Activated naive CD4-positive, alpha-beta T cell treated with anti-CD3 and anti-CD28 coated beads for 36 hours (primary cell): Measurements from ENCODE around the gene CARD19. TPM values are rescaled to one million over a fixed set of nuclear protein-coding genes. Genes with fewer than 3 reads are reported as not detected.

Experiments
- CTCF ChIA-PET: fragments of 350-600 bp; sonication (Branson Sonifier 250); formaldehyde crosslinking; loops from one replicate; lab custom pipeline; 2021; ENCODE audit warnings: antibody characterized with exemption; lab: Charles Lee
- DNase-seq: peaks from one replicate; pipeline ENCODE4 v3.0.0-alpha.2; 2020
- H3K27ac Mint-ChIP-seq: one replicate; pipeline ENCODE4 v1.8.0; 2021; ENCODE audit warnings: mild to moderate bottlenecking, mixed read lengths
- H3K27me3 Mint-ChIP-seq: one replicate; pipeline ENCODE4 v1.8.0; 2021; ENCODE audit warnings: low read depth, mixed read lengths
- H3K36me3 Mint-ChIP-seq: one replicate; pipeline ENCODE4 v1.8.0; 2021; ENCODE audit warnings: low read depth, mixed read lengths
- H3K4me1 Mint-ChIP-seq: one replicate; pipeline ENCODE4 v1.8.0; 2021; ENCODE audit warnings: low read depth, mixed read lengths
- H3K4me3 Mint-ChIP-seq: one replicate; pipeline ENCODE4 v1.8.0; 2021; ENCODE audit warnings: mild to moderate bottlenecking, moderate library complexity, mixed read lengths
- H3K9me3 Mint-ChIP-seq: one replicate; pipeline ENCODE4 v1.8.0; 2021; ENCODE audit warnings: mixed read lengths
- intact Hi-C: fragments of 100-400 bp; cut with micrococcal nuclease; formaldehyde crosslinking; loops from one replicate; pipeline ENCODE4 v1.15.1; 2023
- total RNA-seq, 2 experiments: library from RNA; stranded (reverse); gene quantifications; one replicate each; pipeline ENCODE4 v1.2.3, GENCODE V29; 2021

The CARD19 gene
- total RNA-seq, 2 experiments from 2014 or later = 51.4 to 52.0 TPM

GRCh38 chr9:93058355-93059010 is 37.5 kb upstream of the CARD19 start, which contains the start of gene SUSD3:
Gene SUSD3 (plus strand): TSS chr9:93058701. CDS start chr9:93058743, 42 bp downstream.
- no peaks in the 10 kb centered on the region for H3K9me3 Mint-ChIP-seq
- intact Hi-C loops = loop anchor here (1.0 to 2.0 kb wide), 2 partner anchors 18 to 30 kb away; no protein-coding TSS in a partner anchor
- peak within 1 kb of the TSS; percentile 99 for H3K27ac Mint-ChIP-seq
- DNase-seq = peak; percentile 66
- H3K36me3 Mint-ChIP-seq = peaks cover 15% of the 10 kb centered on the region
- peak within 1 kb of the TSS; percentile 93 for H3K4me3 Mint-ChIP-seq
- CTCF ChIA-PET = interaction anchor here (2.6 kb wide), 1 partner anchor 55 kb away, joined by 12 read pairs; no protein-coding TSS in a partner anchor
- H3K27me3 Mint-ChIP-seq = no peaks in the 10 kb centered on the region
- H3K4me1 Mint-ChIP-seq = peaks cover 55% of the 10 kb centered on the region

GRCh38 chr9:93059011-93059714 is 36.9 kb upstream of the CARD19 start:
- peaks cover 57% of the 10 kb centered on the region for H3K4me1 Mint-ChIP-seq
- intact Hi-C loops = loop anchor here (2.0 kb wide), 1 partner anchor 18 kb away; no protein-coding TSS in a partner anchor
- H3K27ac Mint-ChIP-seq = peak overlapping the region; percentile 99
- no peaks in the 10 kb centered on the region for H3K27me3 Mint-ChIP-seq
- no peaks in the 10 kb centered on the region for H3K9me3 Mint-ChIP-seq
- peaks cover 19% of the 10 kb centered on the region for H3K36me3 Mint-ChIP-seq
- CTCF ChIA-PET = interaction anchor here (0.9 to 2.6 kb wide), 3 partner anchors 9 to 94 kb away, joined by 3 to 12 read pairs (median 4); no protein-coding TSS in a partner anchor
- peak overlapping the region; percentile 93 for H3K4me3 Mint-ChIP-seq
- peak; percentile 44 for DNase-seq

DNA sequence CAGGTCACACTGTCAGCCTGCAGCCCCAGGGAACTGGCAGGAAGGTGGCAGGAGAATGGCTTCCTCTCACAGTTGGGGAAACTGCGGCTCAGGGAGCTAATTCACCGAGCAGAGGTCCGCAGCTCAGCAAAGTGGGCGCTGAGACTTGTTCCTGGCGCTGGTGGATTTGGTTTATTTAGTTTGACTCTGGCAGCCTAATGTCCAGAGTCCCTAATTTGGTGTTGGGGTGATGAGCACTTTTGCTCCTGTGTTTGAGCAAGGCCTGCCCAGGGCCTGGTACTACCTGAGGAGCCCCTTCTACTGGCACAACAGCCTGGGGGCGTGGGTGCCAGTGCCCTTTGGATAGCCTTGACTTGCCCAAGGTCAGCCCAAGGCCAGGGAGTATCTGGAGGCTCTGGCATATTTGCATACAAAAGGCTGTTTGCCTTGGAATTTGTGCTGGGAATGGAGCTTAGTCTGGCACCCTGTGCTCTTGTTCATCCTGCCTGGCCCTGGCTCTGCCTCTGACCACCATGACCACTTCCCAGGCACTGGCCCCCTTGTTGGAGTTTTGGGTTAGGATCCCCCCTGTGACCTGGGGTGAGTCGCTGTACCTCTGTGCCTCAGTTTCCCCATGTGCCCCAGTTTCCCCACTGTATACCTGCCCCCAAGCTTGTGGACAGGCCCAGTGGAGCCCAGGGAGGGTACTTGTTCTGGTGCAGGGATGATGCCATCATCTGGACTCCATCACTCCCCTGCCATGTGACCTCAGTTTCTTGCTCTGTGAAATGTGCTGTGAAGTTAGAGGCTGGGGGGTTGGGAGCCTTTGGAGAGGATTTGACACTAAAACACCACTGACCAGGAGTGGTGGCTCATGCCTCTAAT is 36.1 kb upstream of the CARD19 start:
- H3K27ac Mint-ChIP-seq = peak overlapping the region; percentile 99
- peaks cover 64% of the 10 kb centered on the region for H3K4me1 Mint-ChIP-seq
- DNase-seq = no peak
- H3K36me3 Mint-ChIP-seq = peaks cover 25% of the 10 kb centered on the region
- intact Hi-C loops = loop anchor here (1.0 to 10.0 kb wide), 3 partner anchors 19 to 735 kb away; partner anchors contain the start of genes CENPP and NOL8
- CTCF ChIA-PET = interaction anchor here (0.9 to 2.6 kb wide), 6 partner anchors 8 to 103 kb away, joined by 3 to 12 read pairs (median 4); no protein-coding TSS in a partner anchor
- H3K27me3 Mint-ChIP-seq = no peaks in the 10 kb centered on the region
- H3K4me3 Mint-ChIP-seq = peak overlapping the region; percentile 93
- H3K9me3 Mint-ChIP-seq = no peaks in the 10 kb centered on the region

- Mint-ChIP-seq H3K36me3 (peaks cover 32% of the 10 kb centered on the region), H3K9me3 (no peaks in the 10 kb centered on the region), H3K4me1 (peaks cover 70% of the 10 kb centered on the region), H3K27ac (peak overlapping the region; percentile 99), H3K4me3 (peak overlapping the region; percentile 93), H3K27me3 (no peaks in the 10 kb centered on the region)
- CTCF ChIA-PET = interaction anchor here (0.6 to 2.6 kb wide), 7 partner anchors 21 to 423 kb away, joined by 3 to 12 read pairs (median 4); no protein-coding TSS in a partner anchor
- DNase-seq = peak; percentile 60
- intact Hi-C loops = loop anchor here (1.0 to 10.0 kb wide), 2 partner anchors 34 to 736 kb away; partner anchors contain the start of genes CENPP and NOL8
These were observed 35.2 kb upstream of the CARD19 start for GRCh38 chr9:93060746-93061259.

DNA sequence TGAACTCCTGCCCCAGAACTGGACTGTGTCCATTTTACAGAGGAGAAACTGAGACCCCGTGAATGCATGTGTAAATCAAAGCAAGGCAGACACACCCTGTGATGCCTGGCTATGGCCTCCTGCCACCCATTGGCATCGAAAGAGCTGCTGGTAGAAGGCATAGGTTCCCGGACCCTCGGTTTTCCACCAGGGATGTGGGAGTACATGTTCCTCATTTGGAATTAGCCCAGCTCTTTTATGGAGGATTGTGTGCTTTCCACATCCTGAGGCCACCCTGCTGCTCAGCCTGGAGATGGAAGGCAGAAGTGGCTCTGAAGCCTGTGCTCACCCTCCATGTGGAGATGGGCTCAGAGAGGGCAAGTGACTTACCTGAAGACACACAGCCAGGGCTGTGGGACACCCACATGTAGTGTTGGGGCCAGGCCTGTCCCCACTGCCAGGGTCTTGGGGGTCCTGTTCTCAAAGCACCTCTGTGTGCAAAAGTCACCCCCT is 34.7 kb upstream of the CARD19 start:
- no peak for DNase-seq
- no peaks in the 10 kb centered on the region for H3K27me3 Mint-ChIP-seq
- peak overlapping the region; percentile 93 for H3K4me3 Mint-ChIP-seq
- intact Hi-C loops = loop anchor here (10.0 kb wide), 1 partner anchor 737 kb away; the partner anchor contains the start of genes CENPP and NOL8
- peaks cover 71% of the 10 kb centered on the region for H3K4me1 Mint-ChIP-seq
- H3K27ac Mint-ChIP-seq = peak overlapping the region; percentile 99
- peaks cover 34% of the 10 kb centered on the region for H3K36me3 Mint-ChIP-seq
- H3K9me3 Mint-ChIP-seq = no peaks in the 10 kb centered on the region
- CTCF ChIA-PET = interaction anchor here (0.8 to 2.6 kb wide), 6 partner anchors 21 to 107 kb away, joined by 3 to 12 read pairs (median 3); no protein-coding TSS in a partner anchor

DNA sequence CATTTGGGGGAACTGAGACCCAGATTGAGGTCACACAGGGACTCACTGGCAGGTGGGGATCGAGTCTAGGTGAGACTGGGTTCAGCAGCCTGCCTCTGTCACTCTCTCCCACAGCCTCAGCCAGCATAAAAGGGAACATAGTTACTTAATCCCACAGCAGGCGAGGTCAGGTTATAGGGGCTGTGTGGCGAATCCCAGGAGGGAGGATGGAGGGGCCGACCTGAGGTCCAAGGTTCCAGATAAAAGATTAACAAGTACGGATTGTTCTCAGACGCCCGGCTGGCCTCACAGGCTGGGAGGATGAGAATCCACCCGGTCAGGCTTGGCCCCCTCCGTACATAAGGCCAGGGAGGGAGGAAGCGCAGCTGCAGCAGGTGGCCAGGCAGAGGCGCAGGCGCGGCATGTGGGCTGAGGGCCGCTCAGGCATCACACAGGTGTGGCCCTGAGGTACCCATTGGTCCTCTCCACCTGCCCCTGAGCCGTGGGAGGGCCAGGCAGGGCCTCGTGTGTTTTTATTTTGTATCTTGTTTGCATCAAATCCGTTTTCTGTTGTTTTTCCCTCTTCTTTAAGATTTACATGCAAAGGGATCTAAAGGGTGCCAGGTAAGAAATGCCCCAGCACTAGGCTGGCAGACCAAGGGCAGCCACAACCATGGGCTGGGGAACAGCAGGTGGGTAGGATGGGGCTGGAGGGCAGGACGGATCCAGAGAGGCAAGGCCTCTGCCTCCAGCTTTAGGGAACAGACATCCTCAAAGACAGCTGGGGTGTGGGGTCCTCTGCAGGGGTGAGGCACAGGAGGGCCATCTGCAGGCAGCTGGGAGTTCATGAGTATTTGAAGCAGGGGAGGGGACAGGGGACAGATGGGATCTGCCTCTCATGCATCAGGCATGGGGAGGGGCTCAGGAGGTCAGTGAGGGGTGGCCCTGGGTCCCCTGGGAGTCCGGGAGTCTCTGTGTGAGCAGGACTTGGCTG is 33.9 kb upstream of the CARD19 start:
- peak overlapping the region; percentile 93 for H3K4me3 Mint-ChIP-seq
- no peaks in the 10 kb centered on the region for H3K27me3 Mint-ChIP-seq
- no peaks in the 10 kb centered on the region for H3K9me3 Mint-ChIP-seq
- DNase-seq = peak; percentile 69
- H3K36me3 Mint-ChIP-seq = peaks cover 37% of the 10 kb centered on the region
- intact Hi-C loops = loop anchor here (10.0 kb wide), 1 partner anchor 737 kb away; the partner anchor contains the start of genes CENPP and NOL8
- CTCF ChIA-PET = interaction anchor here (0.6 to 1.3 kb wide), 5 partner anchors 20 to 108 kb away, joined by 3 to 5 read pairs (median 4); no protein-coding TSS in a partner anchor
- peak overlapping the region; percentile 99 for H3K27ac Mint-ChIP-seq
- H3K4me1 Mint-ChIP-seq = peaks cover 76% of the 10 kb centered on the region

GRCh38 chr9:93064392-93065134 is 31.5 kb upstream of the CARD19 start:
- H3K4me3 Mint-ChIP-seq = peak overlapping the region; percentile 86
- H3K9me3 Mint-ChIP-seq = no peaks in the 10 kb centered on the region
- peaks cover 91% of the 10 kb centered on the region for H3K4me1 Mint-ChIP-seq
- peak overlapping the region; percentile 99 for H3K27ac Mint-ChIP-seq
- intact Hi-C loops = loop anchor here (1.0 to 10.0 kb wide), 13 partner anchors 19 to 740 kb away; partner anchors contain the start of genes CENPP, NINJ1, NOL8 and ZNF484
- peaks cover 52% of the 10 kb centered on the region for H3K36me3 Mint-ChIP-seq
- H3K27me3 Mint-ChIP-seq = no peaks in the 10 kb centered on the region
- DNase-seq = peak; percentile 98
- CTCF ChIA-PET = interaction anchor here (0.6 to 1.7 kb wide), 11 partner anchors 12 to 116 kb away, joined by 3 to 9 read pairs (median 3); no protein-coding TSS in a partner anchor

DNA sequence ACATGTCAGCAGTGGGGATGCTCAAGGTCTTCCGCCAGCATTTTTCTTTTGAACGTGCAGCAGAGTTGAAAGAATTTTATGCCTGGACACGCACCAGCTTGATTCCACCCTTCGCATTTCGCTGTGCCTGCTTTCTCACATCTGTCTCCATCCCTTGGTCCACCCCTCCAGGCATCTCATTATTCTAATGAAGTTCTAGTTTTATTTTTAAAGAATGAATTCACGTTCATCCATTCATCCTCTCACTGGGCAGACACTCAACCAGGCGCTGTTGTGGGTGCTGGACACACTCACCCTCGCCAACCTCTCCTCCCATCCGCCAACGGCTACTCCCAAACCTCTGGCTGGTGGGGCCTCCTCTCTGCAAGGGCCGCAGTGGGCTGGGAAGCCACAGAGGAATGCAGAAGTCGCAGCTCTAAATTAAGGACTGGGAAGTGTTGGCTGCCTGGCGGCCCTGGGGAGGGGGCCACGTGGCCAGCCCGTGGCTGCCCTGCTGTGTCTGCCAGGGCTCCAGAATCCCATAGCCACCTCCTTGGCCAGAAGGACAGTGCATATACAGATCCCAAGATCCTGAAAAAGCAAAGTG is 30.8 kb upstream of the CARD19 start:
- Mint-ChIP-seq H3K36me3 (peaks cover 52% of the 10 kb centered on the region), H3K4me1 (peaks cover 91% of the 10 kb centered on the region), H3K4me3 (peak overlapping the region; percentile 86), H3K27ac (peak overlapping the region; percentile 99), H3K9me3 (no peaks in the 10 kb centered on the region), H3K27me3 (no peaks in the 10 kb centered on the region)
- no peak for DNase-seq
- CTCF ChIA-PET = interaction anchor here (0.9 to 1.7 kb wide), 6 partner anchors 13 to 73 kb away, joined by 3 to 9 read pairs (median 6); no protein-coding TSS in a partner anchor
- intact Hi-C loops = loop anchor here (2.0 to 10.0 kb wide), 3 partner anchors 82 to 740 kb away; partner anchors contain the start of genes CENPP and NOL8

GRCh38 chr9:93066978-93067603 is 28.9 kb upstream of the CARD19 start:
- Mint-ChIP-seq H3K27me3 (no peaks in the 10 kb centered on the region), H3K27ac (peak overlapping the region; percentile 80), H3K36me3 (peaks cover 52% of the 10 kb centered on the region), H3K4me3 (no peak overlapping the region), H3K4me1 (peaks cover 91% of the 10 kb centered on the region), H3K9me3 (no peaks in the 10 kb centered on the region)
- intact Hi-C loops = loop anchor here (10.0 kb wide), 1 partner anchor 742 kb away; the partner anchor contains the start of genes CENPP and NOL8
- CTCF ChIA-PET = interaction anchor here (0.7 to 1.4 kb wide), 5 partner anchors 21 to 64 kb away, joined by 3 to 4 read pairs (median 3); no protein-coding TSS in a partner anchor
- no peak for DNase-seq
